AG09309 (cell line): Measurements from ENCODE around the gene TJP3.

Experiments
- DNase-seq: peaks from one replicate; pipeline ENCODE4 v3.0.0-alpha.2; 2010; ENCODE audit warnings: low read depth
- H3K4me3 ChIP-seq: 2 replicates; pipeline ENCODE4 v1.5.1; 2011; ENCODE audit warnings: mild to moderate bottlenecking, low read depth, low read length, moderate library complexity; ENCODE audit not compliant: control insufficient read depth
- CTCF ChIP-seq: IDR thresholded peaks from 2 replicates; pipeline ENCODE4 v1.5.1; 2011; ENCODE audit warnings: mild to moderate bottlenecking, low read depth, low read length, inconsistent platforms; ENCODE audit not compliant: insufficient read depth, control insufficient read depth; ENCODE audit errors: missing control alignments

Gene TJP3

GRCh38 chr19:3701200-3701599 is 7.0 kb upstream of the TJP3 start:
- DNase-seq, result no peak
- no peak for TF ChIP-seq CTCF
- no peak overlapping the region for H3K4me3 ChIP-seq

GRCh38 chr19:3707868-3708206 is 347 bp upstream of the TJP3 start:
- no peak for TF ChIP-seq CTCF
- no peak overlapping the region for H3K4me3 ChIP-seq
- no peak for DNase-seq

GRCh38 chr19:3710265-3710812 is 2.2 kb downstream of the TJP3 start:
- no peak overlapping the region for H3K4me3 ChIP-seq
- no peak for TF ChIP-seq CTCF
- DNase-seq, result no peak

GRCh38 chr19:3712663-3713611 is 4.8 kb downstream of the TJP3 start:
- no peak for DNase-seq
- H3K4me3 ChIP-seq, result no peak overlapping the region
- no peak for TF ChIP-seq CTCF

GRCh38 chr19:3716147-3716668 is 8.0 kb downstream of the TJP3 start:
- TF ChIP-seq CTCF, result no peak
- DNase-seq, result no peak
- no peak overlapping the region for H3K4me3 ChIP-seq

- H3K4me3 ChIP-seq, result no peak overlapping the region
- TF ChIP-seq CTCF, result no peak
- DNase-seq, result no peak
Measured at GRCh38 chr19:3719868-3720267, 11.7 kb downstream of the TJP3 start.
